NCI-H69 (cell line): Measurements from ENCODE around the gene RFNG.

Experiments used
- DNase-seq: peaks from one replicate; lab custom pipeline; 2025; lab: John Stamatoyannopoulos, UW

Gene RFNG

DNA sequence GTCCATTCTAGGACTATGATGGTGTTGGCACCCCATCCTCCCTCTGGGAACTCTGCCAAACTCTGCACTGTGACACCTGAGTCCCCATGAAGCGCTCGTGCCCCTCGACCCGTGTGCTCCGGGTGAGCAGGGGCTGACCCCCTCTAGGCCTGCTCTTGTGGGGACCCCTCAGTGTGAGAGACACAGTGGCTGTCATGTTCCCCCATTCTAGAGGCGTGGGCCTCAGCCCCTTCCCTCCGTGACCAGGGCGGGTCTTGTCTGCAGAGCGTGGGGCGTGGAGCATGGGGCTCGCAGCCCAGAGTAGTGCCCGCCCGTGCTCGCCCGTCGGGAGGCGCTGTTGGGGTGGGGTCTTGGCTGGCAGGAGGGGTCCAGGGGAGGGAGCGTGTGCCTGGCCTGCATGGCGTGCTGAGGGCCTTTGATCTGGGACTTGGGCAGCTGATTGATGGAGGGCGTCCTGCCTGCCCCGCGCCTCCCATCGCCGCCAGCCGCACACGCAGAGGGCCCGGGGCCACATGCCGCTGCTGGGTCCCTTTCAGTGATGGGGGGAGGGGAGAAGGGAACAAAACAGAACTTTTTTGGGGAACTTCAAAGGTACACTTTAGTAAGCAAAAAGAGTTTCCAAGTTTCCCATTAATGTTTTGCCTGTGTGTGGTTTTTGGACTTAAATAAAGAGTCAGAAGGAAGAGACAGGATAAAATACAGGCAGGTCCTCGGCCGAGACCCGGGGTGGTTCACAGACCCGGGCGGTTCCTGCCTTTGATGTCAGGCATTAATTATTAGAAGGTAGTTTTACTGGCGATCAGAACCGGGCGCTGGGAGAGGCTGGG, 51.4 kb downstream of the RFNG start:
- DNase-seq = no peak

DNA sequence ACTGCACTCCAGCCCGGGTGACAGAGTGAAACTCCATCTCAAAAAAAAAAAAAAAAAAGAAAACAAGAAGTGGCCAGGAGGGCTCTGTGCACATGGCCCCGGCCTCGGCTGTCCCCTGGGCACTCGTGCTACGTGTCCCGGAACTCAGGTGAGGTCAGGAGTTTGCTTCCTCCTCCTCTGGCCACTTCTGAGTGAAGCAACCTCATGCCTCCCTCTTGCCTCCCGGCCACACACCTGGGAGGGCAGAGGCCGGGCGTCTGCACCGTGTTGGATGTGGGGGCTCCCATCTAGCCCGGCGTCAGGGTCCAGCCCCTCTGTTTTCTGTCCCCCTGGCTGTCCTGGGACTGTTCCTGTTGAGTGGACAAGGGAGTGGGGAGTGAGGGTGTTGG, 52.0 kb downstream of the RFNG start:
- no peak for DNase-seq

DNA sequence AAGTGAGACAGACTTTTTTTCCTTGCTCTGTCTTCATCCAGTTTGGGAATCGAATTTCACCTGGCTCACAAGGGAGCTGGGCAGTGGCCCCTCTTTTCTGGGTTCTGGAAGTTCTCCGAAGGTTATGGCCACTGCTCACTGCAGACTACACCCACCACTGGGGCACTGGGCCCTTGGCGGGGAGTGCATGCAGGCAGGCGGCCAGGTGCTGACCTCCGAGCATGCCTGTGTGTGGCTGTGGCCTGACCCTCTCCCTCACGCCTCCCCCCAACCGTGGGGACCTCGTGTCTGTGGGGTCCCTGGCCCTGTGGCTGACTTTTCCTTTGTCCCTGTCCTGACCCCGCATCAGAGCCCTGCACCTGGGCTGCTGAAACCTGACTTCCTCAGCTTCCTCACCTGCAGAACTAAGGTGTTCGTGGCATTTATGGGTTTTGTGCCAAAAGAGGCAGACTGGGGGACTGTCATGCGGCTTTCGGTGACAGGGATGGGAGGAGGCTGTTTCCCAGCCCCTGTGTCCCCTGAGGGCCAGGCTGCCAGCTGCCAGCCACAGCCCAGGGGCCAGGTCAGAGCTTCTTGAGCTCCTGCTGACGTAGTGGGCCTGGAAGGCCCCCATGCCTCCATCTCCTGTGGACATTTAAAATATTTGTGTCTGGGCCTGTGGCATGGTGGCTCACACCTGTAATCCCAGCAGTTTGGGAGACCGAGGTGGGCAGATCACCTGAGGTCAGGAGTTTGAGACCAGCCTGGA, 52.7 kb downstream of the RFNG start:
- DNase-seq = no peak

DNA sequence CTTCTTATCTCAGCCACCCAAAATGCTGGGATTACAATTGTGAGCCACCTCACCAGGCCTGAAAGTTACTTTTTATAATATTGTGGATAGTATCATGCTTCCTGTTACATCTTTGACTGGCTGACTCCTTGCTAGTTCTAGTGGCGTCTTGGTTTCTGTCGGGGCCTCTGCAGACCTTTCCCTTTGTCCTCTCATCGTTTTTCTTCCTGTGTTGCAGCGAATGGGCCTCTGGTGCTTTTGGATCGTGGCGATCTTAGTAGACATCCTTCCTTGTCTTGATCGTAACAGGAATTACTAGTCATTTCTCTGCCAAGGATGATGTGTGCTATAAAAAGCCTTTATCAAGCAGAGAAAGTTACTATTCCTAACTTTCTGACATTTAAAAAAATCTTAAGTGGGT, 53.4 kb downstream of the RFNG start:
- DNase-seq = no peak
